ENCODE measurements around the gene CCR2.

The CCR2 gene

GRCh38 chr3:46354984-46355383 is 1.1 kb downstream of the CCR2 start:
- DNase-seq (ENCODE audit: low spot score) = no peak

GRCh38 chr3:46356276-46356675 is 2.4 kb downstream of the CCR2 start:
- no peak for DNase-seq (ENCODE audit: low spot score)

GRCh38 chr3:46356909-46357308 is 3.0 kb downstream of the CCR2 start:
- no peak for DNase-seq (ENCODE audit: low spot score)

- no peak for DNase-seq (ENCODE audit: low spot score)
Observed at GRCh38 chr3:46358466-46358865, 4.6 kb downstream of the CCR2 start.

GRCh38 chr3:46359733-46360493 is 6.0 kb downstream of the CCR2 start:
- no peak for DNase-seq (ENCODE audit: low spot score)

GRCh38 chr3:46360907-46361306 is 7.0 kb downstream of the CCR2 start:
- peak; percentile 48 for DNase-seq (ENCODE audit: low spot score)

- DNase-seq (ENCODE audit: low spot score) = peak; percentile 67
Observed at GRCh38 chr3:46361408-46362283, 7.7 kb downstream of the CCR2 start.

- no peak for DNase-seq (ENCODE audit: low spot score)
Observed at GRCh38 chr3:46365041-46365440, 11.1 kb downstream of the CCR2 start.

- DNase-seq (ENCODE audit: low spot score) = no peak
Observed at GRCh38 chr3:46365737-46366524, 12.0 kb downstream of the CCR2 start.

- DNase-seq (ENCODE audit: low spot score) = no peak
Observed at GRCh38 chr3:46367811-46368210, 13.9 kb downstream of the CCR2 start.

GRCh38 chr3:46368569-46368968 is 14.7 kb downstream of the CCR2 start:
- DNase-seq (ENCODE audit: low spot score) = peak; percentile 34

- no peak for DNase-seq (ENCODE audit: low spot score)
Observed at GRCh38 chr3:46369151-46369550, 15.2 kb downstream of the CCR2 start.

GRCh38 chr3:46369675-46370132 is 15.8 kb downstream of the CCR2 start:
- no peak for DNase-seq (ENCODE audit: low spot score)

- DNase-seq (ENCODE audit: low spot score) = no peak
Observed at GRCh38 chr3:46370839-46371518, 17.1 kb downstream of the CCR2 start, which contains the start of gene CCR5. Gene CCR5, plus strand, starts transcription at chr3:46370946. Its CDS starts 1,957 bp downstream, at chr3:46372903.

- no peak for DNase-seq (ENCODE audit: low spot score)
Observed at GRCh38 chr3:46371519-46372340, 17.8 kb downstream of the CCR2 start.

GRCh38 chr3:46372492-46373359 is 18.8 kb downstream of the CCR2 start:
- DNase-seq (ENCODE audit: low spot score) = peak; percentile 46

GRCh38 chr3:46374755-46375154 is 20.8 kb downstream of the CCR2 start:
- no peak for DNase-seq (ENCODE audit: low spot score)

- no peak for DNase-seq (ENCODE audit: low spot score)
Observed at GRCh38 chr3:46375218-46375617, 21.3 kb downstream of the CCR2 start.

GRCh38 chr3:46375814-46376213 is 21.9 kb downstream of the CCR2 start:
- DNase-seq (ENCODE audit: low spot score) = no peak
